DMS153 treated with DMSO at 0.1 percent for 48 hours (cell line): ENCODE measurements around the gene ZNF302.
"Not testable (repeated sequence)": the region's sequence is repeated elsewhere in the genome, so short reads cannot be mapped to it uniquely, and the experiment has no call there.

Experiments
- DNase-seq: peaks from one replicate; lab custom pipeline; 2025; ENCODE audit not compliant: unreplicated experiment; lab: John Stamatoyannopoulos, UW

ZNF302 gene

DNA sequence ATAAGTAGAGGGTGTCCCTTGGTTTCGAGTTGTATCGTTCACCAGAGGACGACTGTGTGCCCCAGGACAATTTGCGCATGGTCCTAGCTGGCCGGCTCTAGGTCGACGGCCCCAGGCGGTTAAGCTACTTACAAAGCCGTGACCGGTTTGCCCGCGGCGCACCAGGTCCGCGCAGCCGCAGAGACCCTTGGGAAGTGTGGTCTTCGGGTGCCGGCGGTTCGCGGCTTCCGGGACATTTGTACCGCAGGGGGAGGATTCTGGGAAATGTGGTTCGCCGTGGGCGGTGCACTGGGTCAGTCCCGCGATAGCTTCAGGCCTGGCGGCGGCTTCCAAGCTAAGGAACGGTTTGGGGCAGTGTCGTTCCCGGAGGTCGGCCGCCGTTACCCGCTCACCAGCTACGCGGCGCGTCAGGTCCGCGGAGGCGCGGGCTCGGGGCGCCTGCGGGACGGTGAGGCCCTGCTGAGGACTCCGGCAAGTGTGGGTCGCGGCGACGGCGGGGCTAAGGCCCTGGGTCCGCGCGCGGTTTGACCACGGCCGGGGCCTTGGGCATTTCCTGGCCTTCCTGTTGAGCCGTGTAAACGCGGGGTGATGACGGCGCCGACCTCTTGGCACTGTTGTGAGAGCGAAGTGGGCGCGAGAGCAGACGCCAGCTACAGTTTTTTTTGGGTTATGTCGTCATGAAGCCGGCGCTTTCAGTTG lies at the start of gene ZNF302:
Gene ZNF302, plus strand, starts transcription at position 293 of the 699 bp plus-strand sequence. CDS start 1,127 bp downstream, outside the sequence.
- DNase-seq: peak; percentile 94

DNA sequence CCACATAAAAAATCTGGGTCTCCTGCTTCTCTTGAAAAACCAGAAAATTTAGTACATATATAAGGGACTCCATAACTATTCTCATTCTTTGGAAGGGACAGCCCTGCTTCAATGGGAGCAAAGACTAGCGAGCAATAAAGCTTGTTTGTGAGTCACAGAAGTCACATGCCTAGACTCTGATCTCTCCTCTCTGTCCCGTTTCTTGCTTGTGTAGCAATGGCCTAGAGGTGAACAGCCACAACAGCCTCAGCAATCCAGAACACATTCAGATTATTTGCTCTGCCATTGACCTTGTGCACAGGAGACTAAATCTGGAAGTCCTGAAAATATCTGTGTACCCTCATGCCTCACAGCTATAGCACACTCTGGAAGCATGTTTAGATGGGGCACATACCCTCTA lies 43.7 kb upstream of the ZNF302 start:
- DNase-seq: no peak

DNA sequence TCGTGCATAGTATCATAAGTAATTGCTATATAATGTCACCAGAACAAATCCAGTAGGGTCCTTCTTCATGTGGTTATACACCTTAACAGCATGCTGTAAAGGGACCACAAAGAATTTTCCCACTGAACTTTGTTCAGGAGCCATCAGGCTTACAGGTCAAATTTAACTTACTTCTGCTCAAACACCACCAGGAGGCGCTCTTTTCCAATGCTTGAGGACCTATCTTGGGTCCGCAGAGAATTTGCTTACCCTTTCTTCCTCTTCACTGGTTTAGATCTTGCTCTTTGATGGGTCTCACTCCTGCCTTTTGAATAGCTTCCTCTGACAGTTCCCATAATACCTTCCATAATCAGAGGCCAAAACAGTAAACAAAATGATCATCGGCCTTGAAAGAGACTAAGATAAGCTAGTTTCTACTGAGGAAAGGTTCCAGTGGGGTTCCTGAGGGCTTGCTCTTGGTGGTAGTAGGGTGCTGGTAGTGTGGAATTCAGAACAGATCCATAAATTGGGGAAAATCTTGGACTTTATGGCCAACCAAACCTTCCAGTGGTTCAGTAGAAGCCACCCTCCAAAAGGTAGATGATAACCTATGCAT lies 37.9 kb upstream of the ZNF302 start:
- peak; percentile 57 for DNase-seq

DNA sequence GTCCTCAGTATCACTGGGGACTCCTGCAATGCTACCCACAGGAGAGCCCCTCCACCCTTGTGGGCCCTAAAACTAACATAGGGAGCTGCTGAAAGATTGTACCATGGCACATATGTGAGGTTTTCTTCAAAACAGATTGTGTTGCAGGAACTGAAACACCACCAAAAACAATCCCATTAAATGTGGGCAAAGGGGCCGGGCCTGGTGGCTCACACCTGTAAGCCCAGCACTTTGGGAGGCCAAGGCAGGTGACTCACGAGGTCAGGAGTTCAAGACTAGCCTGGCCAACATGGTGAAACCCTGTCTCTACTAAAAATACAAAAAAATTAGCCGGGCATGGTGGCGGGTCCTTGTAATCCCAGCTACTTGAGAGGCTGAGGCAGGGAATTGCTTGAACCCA lies 35.2 kb upstream of the ZNF302 start:
- DNase-seq: no peak

DNA sequence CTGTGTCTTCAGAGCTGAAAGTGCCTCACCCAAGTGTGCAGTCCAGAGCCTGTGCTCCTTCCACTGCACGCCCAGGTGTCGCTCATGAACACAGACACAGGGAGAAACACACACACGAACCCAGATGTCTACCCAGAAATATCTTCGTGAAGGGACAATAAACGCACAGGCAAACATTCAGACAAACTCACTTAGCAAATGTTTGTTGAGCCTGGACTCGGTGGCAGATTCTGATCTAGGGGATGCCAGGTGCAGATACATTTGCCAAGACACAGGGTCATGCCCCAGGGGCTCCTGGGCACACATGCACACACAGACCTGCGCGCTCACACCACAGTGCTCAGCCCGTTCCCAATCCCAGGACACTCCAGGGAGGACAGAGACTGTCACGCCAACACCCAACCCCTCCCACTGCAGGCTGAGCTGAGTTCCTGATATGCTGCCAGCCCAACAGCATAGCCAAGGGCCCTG lies 32.5 kb upstream of the ZNF302 start:
- no peak for DNase-seq

DNA sequence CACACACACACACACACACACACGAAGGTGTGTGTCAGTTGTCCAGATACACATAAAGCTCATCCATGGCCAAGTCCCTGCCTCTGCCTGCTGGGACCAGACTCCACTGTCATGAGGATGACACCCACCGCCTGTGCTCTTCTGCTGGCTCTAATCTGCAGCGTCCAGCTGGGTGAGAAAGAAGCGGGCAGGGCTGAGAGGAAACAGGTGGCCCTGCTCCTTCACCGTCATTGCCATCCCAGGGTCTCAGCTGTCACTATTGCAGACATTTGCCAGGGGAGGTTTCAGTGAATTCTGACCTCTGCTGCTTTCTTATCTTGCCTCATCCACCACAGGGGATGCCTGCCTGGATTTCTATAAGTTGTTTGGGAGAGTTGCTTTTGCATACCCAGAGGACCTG lies 31.9 kb upstream of the ZNF302 start:
- no peak for DNase-seq

DNA sequence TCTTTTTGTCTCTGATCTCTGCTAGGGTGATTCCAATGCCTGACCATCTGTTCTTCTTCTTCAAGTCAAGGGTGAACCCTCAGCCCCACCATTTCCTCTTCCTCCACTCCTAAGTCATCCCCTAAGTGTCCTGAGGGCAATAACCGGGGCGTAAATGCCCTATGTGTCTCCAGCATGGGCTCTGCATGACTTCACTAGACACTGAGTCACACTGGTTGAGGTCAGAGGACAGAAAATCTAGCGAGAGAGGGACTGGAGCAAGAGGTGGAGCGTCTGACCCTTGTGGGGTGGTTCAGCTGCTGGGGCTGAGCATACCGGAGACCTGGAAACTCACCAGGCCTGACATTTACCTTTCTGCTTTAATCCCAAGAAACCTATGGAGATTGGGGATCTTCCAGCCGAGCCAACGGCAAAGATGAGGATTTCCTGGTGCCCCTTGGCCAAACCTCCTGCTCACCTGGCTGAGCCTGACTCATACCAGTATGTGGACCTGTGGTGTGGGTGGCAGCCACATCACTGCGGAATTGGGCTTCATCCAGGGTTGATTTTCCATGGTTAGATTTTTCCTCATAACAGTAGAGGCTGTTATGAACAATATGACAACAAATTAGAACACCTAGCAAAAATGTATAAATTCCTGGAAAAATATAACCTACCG lies 27.5 kb upstream of the ZNF302 start:
- no peak for DNase-seq

DNA sequence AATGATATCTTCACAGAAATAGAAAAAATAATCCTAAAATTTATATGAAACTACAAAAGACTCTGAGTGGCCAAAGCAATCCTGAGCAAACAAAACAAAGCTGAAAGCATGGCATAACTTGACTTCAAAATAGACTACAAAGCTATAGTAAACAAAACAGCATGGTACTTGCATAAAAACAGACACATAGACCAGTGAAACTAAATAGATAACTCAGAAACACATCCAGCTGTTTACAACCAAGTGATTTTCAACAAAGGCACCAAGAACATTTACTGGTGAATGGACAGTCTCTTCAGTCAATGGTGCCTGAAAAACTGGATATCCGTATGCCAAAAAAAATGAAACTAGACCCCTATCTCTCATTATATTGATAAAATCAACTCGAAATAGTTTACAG lies 25.7 kb upstream of the ZNF302 start:
- no peak for DNase-seq

DNA sequence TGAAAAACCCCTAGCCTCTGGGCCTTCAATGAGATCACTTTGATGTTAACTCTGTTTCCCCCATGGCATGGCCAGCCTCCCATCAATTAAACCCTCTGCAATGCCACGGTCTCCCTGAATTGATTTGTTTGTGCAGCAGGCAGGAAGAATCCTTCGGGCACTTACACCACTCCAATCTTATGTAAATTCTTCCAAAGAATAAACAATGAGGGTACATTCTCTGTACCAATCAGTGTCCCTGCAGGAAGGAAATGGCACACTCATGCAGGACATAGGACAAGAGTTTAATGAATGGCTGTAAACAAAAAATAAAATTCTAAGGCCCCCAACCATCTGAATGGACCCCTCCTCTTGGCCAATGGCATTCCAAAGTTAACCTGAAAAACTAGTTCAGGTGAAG lies 22.7 kb upstream of the ZNF302 start:
- DNase-seq: no peak

DNA sequence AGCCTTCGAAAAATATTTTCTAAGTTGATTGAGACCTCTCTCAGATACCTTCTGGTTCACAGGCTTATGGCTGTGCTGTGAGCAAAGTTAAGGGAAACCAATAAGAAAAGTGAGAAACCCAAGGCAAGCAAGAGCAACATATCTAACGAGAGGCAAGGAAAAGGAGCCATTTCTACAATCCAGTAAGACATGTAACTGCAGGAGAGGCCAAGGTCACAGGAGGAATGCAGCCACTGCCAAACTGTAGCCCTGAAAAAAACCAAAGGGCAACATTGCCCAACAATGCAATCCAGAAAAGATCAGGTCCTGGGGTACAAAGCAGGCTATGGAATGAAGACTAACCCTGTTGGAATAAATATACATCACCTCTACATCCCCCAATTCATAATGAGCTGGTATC lies 21.8 kb upstream of the ZNF302 start:
- no peak for DNase-seq

DNA sequence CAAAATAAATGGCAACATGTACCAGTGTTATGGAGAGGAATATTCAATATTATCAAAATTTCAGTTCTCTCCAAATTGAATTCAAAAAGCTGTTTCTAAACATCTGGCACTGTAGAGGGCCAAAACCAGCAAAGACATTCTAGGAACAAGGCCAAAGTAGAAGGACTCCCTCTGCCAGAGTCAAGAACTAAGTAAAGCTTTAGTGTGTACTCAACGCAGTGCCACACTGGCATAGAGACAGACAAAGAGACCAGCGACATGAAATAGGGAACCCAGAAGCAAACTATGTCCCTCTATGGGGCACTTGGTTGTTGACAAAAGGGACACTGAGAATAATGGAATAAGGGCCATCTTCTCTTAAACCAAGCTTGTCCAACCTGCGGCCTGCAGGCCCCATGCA lies 16.1 kb upstream of the ZNF302 start:
- no peak for DNase-seq

DNA sequence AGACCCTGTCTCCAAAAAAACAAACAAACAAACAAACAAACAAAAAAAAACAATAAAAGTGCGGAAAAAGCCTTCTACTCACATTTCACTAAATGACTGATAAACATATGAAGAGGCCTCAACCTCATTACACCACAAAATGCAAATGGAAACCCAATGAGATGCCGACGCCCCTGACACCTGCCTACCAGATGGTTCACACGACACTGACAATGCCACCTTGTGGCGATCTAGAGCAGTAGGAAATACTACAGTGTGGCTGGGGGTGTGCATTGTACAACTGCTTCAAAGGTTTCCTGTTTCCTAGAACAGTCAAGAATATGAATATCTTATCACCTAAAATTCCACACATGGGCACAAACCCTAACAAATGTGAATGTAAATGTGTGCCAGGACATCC lies 14.6 kb upstream of the ZNF302 start:
- no peak for DNase-seq

DNA sequence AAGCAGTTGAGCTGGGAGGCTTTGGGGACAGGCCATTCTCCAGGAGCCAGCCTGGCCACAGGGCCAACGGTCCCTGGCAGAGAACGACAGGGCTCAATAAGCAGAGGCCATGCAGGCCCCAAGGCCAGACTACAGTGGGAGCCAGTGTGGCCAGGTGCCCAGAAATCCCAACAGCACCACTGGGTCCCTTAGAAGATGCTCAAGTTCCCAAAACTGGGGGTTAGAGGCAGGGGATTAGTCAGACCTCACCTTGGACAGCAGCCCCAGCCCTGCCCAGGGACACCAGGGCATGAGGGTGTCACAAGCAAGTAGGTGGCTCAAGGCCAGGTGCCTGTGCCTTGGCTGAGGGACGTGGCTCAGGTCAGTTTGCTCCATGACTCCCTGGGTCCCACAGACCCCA lies 13.3 kb upstream of the ZNF302 start:
- DNase-seq: no peak

DNA sequence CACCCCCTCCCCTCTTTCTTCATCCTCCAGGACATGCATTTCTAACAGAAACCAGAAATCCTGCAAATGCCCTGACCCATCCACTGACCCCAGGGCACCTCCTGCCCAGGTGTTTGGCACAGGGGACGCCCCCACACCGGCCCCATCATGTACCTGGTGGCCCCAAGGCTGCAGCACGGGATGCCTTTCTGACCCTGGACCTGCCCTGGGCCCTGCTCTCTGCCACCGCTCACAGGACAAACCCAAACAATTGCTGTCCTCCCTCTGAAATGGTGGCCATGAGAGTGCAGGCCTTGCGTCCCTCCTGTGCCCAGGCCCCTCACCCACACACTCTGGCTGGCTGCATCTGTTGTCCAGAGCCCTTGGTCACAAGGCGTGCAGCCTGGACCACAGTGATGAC lies 12.6 kb upstream of the ZNF302 start:
- DNase-seq: no peak

DNA sequence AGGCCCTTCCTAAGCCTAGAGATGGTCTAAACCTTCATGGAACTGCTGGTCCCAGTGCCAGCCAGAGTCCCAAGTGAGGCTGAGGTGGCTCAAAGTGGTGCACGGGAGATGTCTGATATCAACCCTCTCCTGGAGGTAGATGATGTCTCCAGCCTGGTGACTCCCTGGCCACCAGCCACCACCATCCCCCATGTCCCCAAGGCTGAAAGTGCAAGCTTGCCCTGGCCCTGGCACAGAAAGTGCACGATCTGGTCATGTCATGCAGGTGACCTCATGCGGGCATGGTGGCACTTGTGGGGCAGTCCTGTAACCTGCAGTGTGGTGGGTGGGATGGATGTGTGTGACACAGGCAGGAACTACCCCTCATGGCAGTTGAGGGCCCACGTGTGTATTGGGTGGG lies 12.2 kb upstream of the ZNF302 start:
- not testable (repeated sequence) for DNase-seq

DNA sequence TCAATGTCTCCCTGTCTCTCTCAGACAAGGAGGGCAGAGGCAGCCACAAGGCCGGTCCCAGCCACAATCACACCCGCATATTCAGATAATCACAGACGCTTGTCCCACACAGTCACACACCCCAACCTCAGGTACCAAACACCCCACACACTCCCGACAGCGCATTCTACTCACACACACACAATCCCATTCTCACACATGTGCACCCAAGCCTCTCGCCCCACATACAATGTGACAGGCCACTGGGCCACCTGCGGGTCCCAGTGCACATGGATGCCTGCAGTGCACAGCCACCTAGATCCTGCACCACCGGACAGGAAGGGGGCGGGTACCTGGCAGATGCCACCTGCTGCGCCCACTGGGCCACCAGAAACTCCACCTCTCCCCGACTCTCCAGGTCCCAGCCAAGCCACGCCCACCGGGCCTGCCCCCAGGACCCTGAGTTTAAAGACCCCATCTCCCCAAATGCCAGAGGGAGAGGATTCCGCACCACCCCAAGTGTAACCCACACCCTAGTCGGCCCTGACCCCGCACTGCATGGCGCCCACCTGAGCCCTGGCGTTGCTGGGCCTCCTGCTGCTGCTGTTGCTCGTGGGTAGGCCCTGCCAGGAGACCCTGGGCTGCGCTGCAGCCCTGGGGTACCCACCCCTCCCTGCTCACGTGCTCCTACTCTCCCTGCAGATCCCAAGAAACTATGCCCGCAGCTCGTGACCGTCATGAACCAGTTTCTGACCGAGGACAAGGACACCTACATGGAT lies 11.1 kb upstream of the ZNF302 start:
- no peak for DNase-seq

DNA sequence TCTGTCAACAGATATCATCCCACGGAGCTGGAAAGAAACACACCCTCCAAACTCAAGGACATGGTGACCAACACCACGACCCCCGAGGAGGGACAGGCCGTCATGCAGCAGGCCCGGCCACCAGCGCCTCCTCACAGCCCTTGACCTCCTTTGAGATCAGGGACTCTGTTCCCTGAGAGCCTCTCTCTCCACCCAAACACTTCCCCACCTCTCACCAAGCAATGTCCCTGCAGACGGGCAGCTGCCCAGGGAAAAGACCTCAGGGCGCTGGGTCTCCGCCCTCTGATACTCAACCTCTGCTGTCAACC lies 10.6 kb upstream of the ZNF302 start:
- DNase-seq: no peak

DNA sequence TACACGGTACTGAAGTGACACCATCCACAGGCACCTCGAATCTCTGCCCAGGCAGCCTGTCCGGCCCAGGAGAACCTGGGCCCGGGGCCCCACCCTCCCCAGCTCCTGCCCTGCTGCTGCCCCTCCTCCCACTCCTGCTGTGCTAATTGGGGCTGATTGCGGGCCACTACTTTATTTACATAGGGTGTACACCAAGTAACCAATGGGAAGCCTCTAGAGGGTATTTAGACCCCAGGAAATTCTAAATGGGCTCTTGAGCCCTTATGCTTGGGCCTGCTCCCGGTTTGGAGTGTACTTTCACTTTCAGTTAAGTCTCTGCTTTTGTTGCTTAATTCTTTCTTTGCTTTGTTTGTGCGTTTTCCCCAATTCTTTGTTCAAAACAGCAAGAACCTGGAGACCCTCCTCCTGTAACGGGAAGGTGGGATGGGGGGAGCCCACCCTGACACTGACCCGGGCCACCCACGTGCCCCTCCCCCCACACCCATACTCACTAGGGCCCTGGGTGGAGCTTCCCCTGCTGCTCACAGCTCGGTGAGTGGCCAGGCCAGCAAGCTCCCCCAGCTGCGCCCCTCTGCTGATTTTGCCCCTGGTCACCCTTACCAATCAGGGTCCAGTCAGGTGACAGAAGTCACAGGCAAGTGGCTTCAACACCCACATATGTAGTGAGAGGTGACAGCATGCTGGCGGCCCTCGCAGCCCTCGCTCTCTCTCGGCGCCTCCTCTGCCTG lies 10.0 kb upstream of the ZNF302 start:
- DNase-seq: no peak

DNA sequence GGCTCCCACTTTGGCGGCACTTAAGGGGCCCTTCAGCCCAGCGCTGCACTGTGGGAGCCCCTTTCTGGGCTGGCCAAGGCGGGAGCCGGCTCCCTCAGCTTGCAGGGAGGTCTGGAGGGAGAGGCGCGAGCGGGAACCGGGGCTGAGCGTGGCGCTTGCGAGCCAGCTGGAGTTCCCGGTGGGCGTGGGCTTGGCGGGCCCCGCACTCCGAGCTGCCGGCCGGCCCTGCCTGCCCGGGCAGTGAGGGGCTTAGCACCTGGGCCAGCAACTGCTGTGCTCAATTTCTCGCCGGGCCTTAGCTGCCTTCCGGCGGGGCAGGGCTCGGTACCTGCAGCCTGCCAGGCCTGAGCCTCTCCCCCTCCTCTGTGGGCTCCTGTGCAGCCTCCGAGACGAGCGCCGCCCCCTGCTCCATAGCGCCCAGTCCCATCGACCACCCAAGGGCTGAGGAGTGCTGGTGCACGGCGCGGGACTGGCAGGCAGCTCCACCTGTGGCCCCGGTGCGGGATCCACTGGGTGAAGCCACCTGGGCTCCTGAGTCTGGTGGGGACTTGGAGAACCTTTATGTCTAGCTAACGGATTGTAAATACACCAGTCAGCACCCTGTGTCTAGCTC lies 9.3 kb upstream of the ZNF302 start:
- DNase-seq: not testable (repeated sequence)

DNA sequence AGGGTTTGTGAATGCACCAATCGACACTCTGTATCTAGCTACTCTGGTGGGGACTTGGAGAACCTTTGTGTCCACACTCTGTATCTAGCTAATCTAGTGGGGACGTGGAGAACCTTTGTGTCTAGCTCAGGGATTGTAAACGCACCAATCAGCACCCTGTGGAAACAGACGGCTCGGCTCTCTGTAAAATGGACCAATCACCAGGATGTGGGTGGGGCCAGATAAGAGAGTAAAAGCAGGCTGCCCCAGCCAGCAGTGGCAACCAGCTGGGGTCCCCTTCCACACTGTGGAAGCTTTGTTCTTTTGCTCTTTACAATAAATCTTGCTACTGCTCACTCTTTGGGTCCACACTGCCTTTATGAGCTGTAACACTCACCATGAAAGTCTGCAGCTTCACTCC lies 8.8 kb upstream of the ZNF302 start:
- DNase-seq: not testable (repeated sequence)

DNA sequence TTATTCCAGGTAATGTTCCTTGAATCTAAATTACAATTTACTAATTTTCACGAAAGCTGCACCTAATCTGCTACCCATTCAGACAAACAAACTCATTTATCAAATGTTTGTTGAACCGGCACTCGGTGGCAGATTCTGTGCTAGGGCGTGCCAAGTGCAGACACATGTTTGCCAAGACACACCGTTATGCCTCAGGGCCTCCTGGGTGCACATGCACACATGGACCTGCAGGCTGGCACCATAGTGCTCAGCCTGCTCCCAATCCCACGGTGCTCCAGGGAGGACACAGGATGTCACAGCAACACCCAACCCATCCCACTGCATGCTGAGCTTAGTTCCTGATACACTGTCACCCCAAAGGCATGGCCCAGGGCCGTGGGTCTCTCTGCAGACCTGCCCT lies 8.2 kb upstream of the ZNF302 start:
- no peak for DNase-seq
